ENCODE measurements around the gene GRIN2A. TPM values are rescaled to one million over a fixed set of nuclear protein-coding genes. Genes with fewer than 3 reads are reported as not detected.

GRIN2A gene
- total and polyA plus RNA-seq, 2 of the 13 experiments (the other 11 are each of a cell fraction or from before 2014, with no cell fraction given): not detected

DNA sequence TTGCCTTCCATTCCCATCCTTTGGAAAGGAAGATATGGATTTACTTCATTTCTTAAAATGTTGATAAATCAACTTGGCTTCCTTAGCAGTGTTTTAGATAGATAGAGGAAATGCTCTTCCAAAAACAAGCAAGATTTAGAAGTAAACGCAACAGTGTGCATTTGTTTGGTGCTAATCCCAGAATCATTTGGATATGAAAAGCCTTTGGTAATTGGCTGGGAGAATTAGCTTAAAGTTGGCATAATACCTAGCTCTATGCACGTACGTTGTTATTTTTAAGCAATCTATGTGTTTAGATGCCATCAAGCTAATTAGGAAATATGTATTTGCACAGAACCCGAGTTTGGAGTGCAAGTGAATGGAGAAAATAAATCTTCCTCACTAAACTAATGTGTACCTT, 415.3 kb downstream of the GRIN2A start:
- no peak overlapping the region for H3K4me2 ChIP-seq (ENCODE audit: low read depth, low read length)
- DNase-seq (ENCODE audit: low spot score) (no peak), ATAC-seq (no peak), FAIRE-seq (no peak)
- WGBS (ENCODE audit: low lambda C conversion rate): under 1% methylated on average over 4 of the region's 4 CpGs
- CTCF ChIA-PET (ENCODE audit: low intra/inter-chr PET ratio, low total read pairs): no interaction called here
- no peak for TF ChIP-seq PAWR (CRISPR knock-in tag; IDR thresholded peaks at IDR 0.05; ENCODE audit: borderline replicate concordance)
- TF ChIP-seq ZFP37 (CRISPR knock-in tag; IDR thresholded peaks at IDR 0.05; ENCODE audit: borderline replicate concordance): no peak
- no peak for TF ChIP-seq XBP1 (CRISPR knock-in tag; IDR thresholded peaks at IDR 0.05)
- no peak for TF ChIP-seq ZNF687 (CRISPR knock-in tag; IDR thresholded peaks at IDR 0.05)
- no peak for TF ChIP-seq ZNF460 (CRISPR knock-in tag; IDR thresholded peaks at IDR 0.05; ENCODE audit: borderline replicate concordance)
- no peak for TF ChIP-seq ZNF788 (CRISPR knock-in tag; IDR thresholded peaks at IDR 0.05; ENCODE audit: borderline replicate concordance)
- TF ChIP-seq, protein P1, sequence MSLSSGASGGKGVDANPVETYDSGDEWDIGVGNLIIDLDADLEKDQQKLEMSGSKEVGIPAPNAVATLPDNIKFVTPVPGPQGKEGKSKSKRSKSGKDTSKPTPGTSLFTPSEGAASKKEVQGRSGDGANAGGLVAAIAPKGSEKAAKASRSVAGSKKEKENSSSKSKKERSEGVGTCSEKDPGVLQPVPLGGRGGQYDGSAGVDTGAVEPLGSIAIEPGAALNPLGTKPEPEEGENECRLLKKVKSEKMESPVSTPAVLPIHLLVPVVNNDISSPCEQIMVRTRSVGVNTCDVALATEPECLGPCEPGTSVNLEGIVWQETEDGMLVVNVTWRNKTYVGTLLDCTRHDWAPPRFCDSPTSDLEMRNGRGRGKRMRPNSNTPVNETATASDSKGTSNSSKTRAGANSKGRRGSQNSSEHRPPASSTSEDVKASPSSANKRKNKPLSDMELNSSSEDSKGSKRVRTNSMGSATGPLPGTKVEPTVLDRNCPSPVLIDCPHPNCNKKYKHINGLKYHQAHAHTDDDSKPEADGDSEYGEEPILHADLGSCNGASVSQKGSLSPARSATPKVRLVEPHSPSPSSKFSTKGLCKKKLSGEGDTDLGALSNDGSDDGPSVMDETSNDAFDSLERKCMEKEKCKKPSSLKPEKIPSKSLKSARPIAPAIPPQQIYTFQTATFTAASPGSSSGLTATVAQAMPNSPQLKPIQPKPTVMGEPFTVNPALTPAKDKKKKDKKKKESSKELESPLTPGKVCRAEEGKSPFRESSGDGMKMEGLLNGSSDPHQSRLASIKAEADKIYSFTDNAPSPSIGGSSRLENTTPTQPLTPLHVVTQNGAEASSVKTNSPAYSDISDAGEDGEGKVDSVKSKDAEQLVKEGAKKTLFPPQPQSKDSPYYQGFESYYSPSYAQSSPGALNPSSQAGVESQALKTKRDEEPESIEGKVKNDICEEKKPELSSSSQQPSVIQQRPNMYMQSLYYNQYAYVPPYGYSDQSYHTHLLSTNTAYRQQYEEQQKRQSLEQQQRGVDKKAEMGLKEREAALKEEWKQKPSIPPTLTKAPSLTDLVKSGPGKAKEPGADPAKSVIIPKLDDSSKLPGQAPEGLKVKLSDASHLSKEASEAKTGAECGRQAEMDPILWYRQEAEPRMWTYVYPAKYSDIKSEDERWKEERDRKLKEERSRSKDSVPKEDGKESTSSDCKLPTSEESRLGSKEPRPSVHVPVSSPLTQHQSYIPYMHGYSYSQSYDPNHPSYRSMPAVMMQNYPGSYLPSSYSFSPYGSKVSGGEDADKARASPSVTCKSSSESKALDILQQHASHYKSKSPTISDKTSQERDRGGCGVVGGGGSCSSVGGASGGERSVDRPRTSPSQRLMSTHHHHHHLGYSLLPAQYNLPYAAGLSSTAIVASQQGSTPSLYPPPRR (CRISPR knock-in tag; IDR thresholded peaks at IDR 0.05; ENCODE audit: borderline replicate concordance): no peak
- no peak for TF ChIP-seq ZBTB39 (CRISPR knock-in tag; IDR thresholded peaks at IDR 0.05)
- TF ChIP-seq ZNF598 (CRISPR knock-in tag; IDR thresholded peaks at IDR 0.05; ENCODE audit: borderline replicate concordance): no peak
- TF ChIP-seq RARG (CRISPR knock-in tag; IDR thresholded peaks at IDR 0.05; ENCODE audit: low read depth): no peak
- TF ChIP-seq NFE2L1 (CRISPR knock-in tag; IDR thresholded peaks at IDR 0.05; ENCODE audit: borderline replicate concordance): no peak
- no peak for TF ChIP-seq SP4 (CRISPR knock-in tag; IDR thresholded peaks at IDR 0.05)
- no peak for TF ChIP-seq ZZZ3 (CRISPR knock-in tag; IDR thresholded peaks at IDR 0.05; ENCODE audit: borderline replicate concordance)
- no peak for TF ChIP-seq IRF2 (CRISPR knock-in tag; IDR thresholded peaks at IDR 0.05)
- no peaks in the 10 kb centered on the region for H3K79me2 ChIP-seq (ENCODE audit: insufficient read depth, low read length)
- no peaks in the 10 kb centered on the region for H3K4me1 ChIP-seq (ENCODE audit: insufficient read depth, low read length)
- in situ Hi-C loops (cut with HindIII; ENCODE audit: extremely low pct_ligation_motif_present, low pct_unique_long_range_greater_than_20kb): loop anchor here (5.0 kb wide), 1 partner anchor 50 kb away; no protein-coding TSS in a partner anchor
- intact Hi-C loops (cut with micrococcal nuclease; ENCODE audit: unreplicated experiment): no loop called here
- H3K9ac ChIP-seq (ENCODE audit: insufficient read depth, low read depth, low read length): no peak overlapping the region
- no peaks in the 10 kb centered on the region for H4K20me1 ChIP-seq (ENCODE audit: insufficient read depth, low read length)
- BruUV-seq (replicated peaks): no TSS peak
- no peak overlapping the region for H2AFZ ChIP-seq (ENCODE audit: low read length)
- H3K4me3 ChIP-seq (replicated peaks in 1 of 3; ENCODE audit: insufficient read depth in 1 of 3, low read depth in 2 of 3, low read length in 3 of 3): no peak overlapping the region
- H3K27me3 ChIP-seq (ENCODE audit: control insufficient read depth in 1 of 2, insufficient read depth in 2 of 2, low read length in 2 of 2): peaks cover 0 to 26% of the 10 kb centered on the region in 2 experiments; a peak in 3 of 5 replicates
- no peaks in the 10 kb centered on the region for H3K9me3 ChIP-seq (ENCODE audit: low read length)
- POLR2A ChIA-PET: no interaction called here
- H3K27ac ChIP-seq (ENCODE audit: extremely low read length, insufficient read depth, low read length): no peak overlapping the region
- no peaks in the 10 kb centered on the region for H3K36me3 ChIP-seq (replicated peaks in 1 of 2; ENCODE audit: control insufficient read depth in 1 of 2, insufficient read depth in 2 of 2, low read length in 2 of 2)

Measured in HepG2 (cell line).